Occipital lobe (tissue), 2 donors: ENCODE measurements around the gene ALK. TPM values are rescaled to one million over a fixed set of nuclear protein-coding genes. Genes with fewer than 3 reads are reported as not detected.

ENCODE experiments used
- DNase-seq: peaks from one replicate; lab custom pipeline; 2025; lab: John Stamatoyannopoulos, UW
- total RNA-seq: library from RNA; depleted of rRNA; stranded (reverse); fragments of >200 nt; gene quantifications from one replicate; pipeline ENCODE4 v1.2.3, GENCODE V29; 2014

The ALK gene
- total RNA-seq, 1 donor from 2014 or later: 0.78 TPM

DNA sequence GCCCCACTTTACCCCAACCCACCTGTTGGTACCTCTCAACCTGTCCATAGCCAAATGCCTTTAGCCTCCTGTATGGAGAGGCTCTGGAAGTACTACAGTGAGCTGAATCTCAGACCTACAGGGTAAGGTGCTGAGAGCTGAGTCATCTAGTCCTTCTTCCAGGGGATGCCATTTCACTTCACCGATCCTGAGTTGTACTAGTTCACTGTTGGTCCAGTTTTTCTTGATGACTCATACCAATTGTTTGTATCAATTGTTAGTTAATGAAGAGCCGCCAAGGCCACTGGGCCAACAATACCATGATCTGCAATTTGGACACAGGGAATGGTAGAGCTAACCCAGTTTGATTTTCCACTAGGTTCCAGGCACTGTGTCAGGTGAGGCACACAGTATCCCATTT is 549.2 kb downstream of the ALK start:
- no peak for DNase-seq

DNA sequence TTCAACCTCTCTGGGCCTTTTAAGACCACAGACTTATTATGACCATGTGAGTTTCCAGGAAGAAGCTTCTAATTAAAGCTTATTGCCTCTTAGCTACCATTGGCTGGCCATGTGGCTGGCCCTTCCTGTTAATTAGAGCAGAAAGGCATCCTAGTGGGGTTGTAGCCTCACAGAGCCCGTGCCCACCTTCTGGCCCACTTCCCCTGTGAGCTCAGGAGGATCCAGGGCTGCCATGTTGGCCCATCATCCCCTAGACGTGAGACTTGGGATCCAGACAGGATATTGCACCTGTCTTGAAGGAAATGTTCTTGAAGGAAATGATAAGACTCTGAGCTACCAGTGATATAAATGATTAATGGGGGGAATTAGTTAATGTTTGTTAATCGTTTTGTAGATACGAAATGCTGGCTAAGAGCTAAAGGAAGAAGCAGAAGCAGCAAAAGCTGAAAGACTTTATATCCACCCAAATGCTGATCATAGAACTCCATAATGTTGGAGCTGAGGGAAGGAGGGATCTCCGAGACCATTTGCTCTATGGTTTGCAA is 550.7 kb downstream of the ALK start:
- no peak for DNase-seq

DNA sequence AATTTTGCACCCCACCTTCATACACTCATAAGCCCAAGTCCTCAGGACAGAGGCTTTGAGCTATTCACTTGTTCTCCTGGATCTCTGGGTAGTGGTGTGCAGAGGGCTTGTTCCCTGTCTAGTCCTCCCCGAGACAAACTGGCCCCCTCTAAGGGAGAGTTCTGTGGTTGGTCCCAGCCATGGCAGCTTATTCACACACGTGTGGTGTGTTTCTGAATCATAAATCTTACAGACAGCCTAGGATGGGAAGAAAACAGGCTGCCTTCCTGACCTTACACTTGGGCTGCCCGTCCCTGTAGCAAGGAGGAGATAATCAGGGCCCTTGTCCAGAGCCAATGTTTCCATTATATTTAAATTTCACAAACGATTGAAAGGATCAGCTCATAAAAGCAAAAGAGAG is 551.2 kb downstream of the ALK start:
- no peak for DNase-seq

DNA sequence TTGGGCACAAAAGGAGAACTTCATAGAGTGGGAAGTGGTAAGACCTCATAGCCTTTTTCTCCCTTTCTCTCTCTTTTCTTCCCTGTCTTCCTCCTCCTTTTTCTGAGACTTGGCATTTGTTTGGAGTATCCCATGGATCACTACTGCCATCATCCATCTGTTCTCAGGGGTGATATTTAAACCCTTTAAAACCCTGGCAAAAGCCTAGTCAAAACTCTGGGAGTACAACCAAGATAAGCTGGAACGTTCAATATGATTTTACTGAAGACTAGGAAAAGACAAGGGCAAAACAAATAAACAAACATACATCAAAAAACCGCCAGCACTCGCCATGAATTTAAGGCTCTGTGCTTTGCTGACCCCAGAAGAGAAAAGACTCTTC is 552.7 kb downstream of the ALK start:
- no peak for DNase-seq

DNA sequence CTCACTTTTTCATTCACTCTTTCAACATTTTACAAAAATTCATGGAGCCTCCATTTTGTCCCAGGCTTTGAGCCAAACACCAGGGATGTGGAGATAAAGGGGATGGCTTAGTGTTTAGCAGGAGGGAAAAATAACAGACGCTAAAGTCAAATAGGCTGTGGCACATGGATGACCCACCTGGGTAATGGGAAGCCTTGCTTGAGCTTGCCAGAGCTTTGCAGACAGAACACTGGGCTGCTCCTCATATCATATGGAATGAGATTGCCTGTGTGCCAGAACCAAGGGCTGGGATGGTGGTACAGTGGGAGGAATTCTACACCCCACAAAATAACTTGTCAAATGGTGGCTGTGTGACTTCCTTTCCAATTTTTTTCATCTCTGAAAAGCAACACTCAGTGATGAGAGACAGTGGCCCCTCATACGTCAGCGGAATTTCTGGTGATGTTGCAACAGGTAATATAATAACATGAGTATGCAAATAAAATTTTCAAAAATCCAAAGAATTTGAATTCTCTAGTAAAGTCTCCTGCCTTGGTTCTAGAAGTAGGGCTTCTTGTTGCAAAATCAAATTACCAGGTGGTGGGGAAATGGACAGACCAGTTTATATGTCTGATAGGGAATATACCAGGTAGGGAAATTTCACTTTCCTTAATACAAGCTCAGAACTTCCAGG is 553.3 kb downstream of the ALK start:
- DNase-seq: no peak

DNA sequence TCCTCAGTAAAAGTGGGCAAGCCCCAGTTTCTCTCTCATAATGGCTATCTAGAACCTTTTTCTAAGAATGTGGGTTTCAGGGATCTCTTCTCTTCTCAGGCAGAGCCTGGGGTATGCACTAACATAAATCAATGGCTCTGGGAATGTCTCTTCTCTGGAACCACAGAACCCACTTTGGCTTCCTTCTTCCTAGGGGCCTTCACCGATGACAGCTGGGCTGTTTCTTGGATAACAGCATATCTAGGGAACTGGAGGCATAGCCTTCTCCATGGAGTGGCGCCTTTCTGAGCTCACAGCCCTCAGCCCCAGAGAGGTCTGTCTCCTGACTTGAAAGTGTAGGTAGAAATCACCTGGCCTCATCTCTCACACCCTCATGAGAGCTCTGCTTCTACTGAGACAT is 558.3 kb downstream of the ALK start:
- no peak for DNase-seq

DNA sequence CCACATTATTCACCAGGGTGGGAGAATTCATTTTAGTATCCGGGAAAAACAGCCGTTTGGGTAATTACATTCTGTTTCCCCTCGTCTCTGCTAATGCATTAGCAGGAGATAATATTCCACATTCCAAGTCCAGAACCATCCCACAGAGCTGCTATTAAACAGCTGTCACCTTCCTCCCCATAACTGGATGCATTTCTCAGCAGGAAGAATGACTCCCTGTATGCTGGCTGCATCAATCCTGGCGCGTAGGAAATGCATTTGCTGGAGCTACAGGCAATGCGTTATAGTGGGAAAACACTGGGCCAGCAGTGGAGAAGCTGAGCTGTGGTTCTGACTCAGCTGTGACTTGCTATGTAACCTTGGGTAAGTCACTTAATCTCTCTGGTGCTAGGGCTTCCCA is 560.2 kb downstream of the ALK start:
- no peak for DNase-seq

DNA sequence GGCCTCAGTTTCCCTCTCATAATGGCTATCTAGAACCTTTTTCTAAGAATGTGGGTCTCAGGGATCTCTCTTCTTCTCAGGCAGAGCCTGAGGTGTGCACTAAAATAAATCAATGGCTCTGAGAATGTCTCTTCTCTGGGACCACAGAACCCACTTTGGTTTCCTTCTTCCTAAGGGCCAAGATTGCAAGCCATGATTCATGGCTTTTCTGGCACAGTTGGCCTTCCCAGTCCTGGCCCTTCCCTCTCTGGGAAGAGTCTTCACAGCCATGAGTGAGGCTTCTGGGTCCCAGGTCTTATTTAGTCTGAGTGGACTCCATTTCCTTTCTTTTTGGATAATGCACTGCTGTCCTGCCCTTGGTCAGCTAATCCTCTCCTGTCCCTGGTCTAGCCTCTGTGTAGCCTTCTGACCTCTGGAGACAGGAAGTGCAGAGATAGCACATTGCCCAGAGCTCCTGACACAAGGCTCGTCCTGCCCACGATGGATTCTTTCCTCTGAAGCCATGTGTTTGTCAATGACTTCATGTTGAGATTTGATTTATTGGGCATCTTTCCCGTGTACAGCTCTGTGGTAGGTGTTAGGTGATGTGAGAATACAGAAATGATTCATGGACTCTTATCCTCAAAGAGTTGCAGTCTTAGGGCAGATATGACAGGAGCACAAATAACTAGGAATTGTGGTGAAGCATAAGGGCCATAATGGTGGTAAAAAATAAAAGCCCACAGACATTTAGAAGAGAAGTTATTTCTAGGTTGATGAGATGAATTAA is 561.2 kb downstream of the ALK start:
- DNase-seq: no peak

DNA sequence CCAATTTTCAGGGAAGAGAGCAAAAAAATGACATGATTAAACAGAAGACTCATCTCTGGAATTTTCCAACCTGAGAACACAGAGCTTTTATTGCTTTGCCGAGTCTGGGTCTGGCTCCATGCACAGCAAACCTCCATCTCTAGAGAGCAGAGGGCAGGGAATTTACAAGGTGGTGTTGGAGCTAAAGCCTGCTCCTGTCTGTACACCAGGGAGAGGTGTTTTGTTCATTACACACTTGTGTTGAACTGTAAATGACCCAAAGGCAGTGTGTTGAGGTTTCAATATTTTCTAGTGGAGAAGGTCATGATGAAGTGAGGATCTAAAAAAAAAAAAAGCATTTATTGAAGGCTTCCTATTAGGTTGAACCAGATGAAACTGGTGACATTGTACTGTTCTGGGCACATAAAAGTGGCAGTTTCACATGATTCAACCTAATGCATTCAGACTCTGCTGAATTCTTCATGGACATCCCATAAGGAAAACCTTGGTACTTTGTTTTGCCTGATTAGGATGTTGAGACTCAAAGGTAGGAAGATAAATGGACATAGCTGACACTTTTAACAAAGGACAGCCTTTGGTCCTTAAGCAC is 567.9 kb downstream of the ALK start:
- DNase-seq: no peak

DNA sequence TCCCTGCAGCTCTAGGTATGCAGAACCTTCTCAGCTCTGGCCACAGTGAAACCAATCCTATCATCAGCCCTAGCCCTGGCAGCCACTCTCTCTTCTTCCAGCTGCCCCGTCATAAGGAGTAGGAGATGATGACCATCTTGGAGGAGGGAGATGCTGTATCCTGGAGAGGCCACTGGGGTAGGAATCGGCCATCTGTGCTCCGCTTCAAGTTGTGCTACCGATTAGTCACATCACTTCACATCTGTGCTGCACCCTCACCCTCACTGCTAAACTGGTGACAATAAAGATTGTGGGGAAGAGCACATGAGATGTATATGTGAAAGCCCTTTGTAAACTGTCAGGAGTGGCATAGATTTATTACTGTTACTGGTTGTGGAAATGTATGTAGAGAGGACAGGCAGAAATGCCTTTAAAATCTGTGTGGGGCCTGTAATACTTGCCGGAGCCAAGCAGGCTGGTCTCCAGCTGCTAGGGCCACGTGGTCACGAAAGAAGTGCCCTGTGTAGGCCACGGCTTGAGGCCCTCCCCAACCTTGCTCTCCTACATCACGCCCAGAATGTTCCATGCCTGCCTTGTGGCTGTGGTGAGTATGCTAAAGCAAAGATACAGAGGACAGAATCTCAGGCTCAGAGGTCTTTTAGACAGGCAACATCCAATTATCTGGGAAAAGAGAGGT is 569.3 kb downstream of the ALK start:
- no peak for DNase-seq

DNA sequence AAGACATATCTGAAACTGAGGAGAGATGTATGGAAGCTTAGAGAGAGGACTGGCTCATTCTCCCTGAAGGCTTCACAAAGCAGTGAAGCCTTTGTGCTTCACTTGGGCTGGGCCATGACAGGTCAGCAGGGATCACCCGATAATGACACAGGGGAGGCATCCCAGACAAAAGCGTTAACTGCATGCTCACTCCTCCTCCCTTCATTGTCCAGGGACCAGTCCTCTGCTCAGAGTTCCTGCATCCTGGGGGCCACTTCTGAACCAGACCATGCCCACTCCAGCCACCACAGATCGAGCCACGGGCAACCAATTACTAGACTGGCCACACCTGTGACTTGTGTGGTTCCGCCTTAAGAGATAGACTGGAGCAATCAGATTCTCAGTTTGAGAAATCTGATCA is 570.1 kb downstream of the ALK start:
- no peak for DNase-seq

DNA sequence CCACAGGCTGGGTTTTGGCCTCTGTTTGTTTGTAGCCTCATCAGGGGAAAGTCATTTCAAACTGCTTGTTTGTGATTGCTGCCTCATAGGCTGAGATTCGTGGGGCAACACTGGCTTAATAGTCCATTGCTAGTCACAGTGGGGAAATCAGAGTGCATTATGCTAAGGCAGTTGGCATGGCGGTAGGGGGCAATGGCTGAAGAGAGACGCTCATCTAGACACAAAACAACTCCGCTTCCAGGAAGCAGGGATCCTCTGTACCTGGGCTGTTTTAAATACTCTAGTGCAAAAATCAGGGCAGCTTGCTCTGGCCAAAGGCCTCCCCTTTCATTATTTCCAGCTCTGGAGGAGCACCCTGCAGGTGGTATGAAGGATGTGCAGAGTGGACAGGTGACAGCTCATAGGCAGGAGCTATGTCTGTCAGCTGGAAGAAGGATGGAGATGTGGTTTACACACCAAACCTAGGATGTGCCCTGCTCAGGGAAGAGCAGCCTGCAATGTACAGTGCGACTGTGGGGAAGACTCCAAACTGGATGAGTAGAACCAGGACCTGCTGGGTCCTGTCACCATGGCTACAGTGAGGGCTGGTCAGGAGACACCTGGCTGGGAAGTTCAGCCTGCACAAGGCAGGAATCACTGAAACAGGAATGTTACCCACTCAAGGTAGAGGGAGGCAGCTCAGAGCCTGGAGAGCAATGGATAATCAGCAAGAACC is 571.9 kb downstream of the ALK start:
- no peak for DNase-seq

DNA sequence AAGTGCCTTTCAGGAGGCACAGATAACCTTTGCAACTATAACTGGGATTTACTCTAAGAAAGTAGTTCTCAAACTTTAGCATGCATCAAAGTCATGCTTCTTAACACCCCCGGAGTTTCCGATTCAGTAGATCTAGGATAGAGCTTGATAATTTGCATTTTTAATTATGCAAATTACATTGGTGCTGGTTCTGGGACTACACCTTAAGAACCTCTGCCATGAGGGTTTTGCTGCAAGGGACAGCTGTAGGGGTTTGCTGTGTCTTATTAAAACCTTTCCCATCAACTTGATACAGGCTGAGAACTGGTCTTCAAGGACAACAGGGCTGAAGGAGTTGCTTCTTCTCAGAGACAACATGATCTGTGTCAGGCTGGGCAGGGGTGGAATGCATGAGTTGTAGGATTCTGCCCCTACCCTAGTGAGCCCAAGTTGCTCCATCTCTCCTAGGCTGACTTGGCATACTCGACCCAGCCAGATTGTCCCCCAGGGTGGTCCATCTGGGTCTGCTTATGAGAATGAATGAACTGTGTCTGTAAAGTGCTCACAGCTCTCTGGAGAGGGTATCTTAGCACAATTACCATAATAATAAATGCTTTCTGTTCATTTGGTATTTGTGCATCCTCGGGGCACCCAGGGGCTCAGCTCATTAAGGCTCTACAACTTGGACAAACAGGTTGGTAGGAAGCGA is 573.5 kb downstream of the ALK start:
- no peak for DNase-seq

DNA sequence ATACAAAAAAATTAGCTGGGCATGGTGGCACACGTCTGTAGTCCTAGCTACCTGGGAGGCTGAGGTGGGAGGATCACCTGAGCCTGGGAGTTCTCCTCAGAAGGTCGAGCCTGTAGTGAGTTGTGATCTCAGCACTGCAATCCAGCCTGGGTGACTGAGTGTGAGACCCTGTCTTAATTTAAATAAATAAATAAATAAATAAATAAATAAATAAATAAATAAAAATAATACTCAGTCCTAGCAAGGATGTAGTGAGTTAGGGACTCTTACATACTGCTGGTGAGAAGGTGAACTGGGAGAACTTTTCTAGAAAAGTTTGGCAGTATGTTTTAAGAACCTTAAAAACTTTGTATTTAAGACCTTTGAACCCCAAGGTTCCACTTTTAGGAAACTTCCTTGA is 576.1 kb downstream of the ALK start:
- no peak for DNase-seq

DNA sequence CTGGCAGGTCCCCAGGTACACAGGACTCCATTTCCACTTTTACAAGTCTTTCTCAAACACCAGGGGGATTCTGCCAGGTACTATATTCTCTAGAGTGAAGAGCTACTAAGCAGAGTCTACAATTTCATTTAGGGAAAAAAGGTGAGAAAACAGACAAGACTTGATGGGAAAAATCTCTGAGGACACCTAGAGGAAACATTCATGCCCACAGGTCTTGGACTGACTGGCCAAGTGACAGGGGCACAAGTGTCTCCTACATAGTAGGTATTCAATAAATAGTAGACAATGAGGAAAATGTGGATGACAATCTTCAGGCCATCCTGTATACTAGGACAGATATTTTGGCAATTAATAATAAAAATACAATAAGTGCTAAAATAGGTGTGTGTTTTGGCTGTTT is 577.6 kb downstream of the ALK start:
- DNase-seq: no peak

DNA sequence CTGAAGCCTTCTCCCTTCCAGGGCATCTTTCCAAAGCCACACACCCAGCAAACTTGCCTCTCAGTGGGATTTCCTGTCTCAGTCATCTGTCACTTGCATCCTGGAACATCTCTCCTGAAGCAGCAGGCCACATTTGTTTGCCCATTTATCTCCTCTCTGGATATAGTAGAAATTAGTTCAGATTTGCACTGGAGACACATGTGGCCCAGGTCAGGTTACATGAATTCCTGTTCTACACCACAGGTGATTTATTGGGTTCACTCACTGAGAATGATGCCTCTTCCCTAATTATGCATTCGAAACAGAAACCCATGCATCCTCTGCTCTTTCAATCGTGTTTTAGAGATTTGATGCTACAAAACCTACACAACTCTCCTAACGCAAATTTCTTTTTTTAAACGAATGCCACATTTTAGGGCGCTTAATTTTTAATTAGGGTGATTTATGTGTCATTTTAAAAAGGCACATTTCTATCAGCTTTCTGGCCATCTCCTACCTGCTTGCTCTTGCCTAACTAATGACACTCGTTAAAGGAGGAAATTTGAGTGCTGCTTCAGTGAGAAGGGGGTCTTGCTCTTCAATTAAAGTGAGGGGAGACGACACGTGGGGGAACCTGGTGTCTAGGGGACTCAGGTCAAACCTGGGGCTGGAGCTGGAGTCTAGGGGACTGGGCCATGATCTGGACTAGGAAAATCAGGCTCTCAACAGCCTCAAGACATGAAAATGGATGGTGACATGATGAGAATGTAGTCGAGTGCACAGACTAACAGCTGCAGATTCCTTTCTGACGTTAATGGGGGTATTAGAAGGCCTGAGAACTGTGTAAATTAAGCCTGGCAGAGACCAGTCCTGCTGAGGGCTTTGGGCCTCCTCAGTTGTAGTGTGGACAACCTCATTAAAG is 584.8 kb downstream of the ALK start:
- no peak for DNase-seq

DNA sequence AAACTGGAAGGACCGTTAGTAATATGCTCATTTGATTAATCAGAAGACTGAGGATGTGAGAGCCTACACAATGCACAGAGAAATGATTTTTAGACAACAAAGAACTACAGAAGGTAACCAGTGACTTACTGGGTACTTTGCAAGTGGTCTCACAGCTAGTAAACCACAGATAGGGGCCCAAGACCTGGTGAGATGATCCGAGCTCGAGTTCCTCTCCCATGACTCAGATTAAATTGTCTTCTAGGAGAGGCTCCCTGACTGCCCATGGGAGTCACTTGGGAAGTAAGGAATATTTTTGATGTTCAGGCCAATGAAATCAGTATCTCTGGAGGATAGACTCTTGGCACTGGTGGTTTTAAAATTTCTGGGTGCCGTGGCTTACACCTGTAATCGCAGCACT is 586.0 kb downstream of the ALK start:
- no peak for DNase-seq

DNA sequence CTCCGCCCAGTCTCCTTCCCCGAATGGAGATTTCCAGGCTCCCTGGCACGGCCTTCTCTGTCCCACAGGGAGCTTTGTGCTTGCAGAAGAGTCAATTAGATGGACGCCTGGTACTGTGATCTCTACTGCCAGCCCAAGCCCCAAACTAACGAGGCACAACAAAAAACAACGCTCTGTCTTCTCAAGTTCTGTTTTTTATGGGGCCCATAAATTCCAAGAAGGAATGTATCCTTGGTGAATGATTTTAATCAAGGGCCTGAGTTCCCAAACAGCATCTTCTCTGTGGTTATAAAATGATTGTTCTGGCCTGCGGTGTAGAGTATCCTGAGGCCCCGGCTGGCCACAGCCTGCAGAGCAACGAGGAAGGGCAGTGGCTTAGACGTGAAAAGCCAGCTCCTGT is 586.7 kb downstream of the ALK start:
- DNase-seq: no peak

DNA sequence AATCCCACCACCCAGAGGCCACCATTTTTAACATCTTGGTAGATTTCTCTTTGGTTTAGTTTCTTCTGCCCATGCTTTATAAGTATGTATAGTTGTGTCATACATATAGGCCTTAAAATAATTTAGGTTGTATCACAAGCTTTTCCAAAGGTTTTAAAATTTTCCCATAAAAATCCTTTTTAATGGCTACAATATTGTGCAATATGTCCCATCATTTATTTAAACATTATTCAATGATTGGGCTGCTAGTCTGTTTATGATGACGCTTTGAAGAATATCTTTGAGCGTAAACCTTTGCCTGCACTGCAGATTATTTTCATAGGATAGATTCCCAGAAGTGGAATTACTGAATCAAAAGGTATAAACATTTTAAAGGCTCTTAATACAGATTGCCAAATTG is 588.8 kb downstream of the ALK start:
- DNase-seq: no peak

DNA sequence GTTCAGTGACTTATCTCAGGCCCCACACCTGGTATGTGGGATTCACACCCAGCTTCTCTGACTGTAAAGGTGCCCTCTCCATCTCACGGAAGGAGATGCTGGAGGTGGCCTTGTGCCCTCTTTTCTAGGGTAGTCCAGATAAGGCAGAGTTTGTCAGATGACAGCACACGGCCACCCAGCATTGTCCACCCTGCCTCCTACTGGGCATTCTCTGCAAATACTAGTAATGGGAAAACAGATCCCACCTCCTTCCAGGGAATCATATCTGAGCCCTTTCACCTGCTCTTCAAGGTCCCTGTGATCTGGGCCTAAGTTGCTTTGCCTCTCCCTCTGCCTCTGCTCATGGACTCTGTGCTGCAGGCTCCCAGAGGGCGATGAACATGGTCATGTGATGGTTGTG is 591.5 kb downstream of the ALK start:
- no peak for DNase-seq
